ENCODE data around the gene KRTAP19-2. TPM values are rescaled to one million over a fixed set of nuclear protein-coding genes. Genes with fewer than 3 reads are reported as not detected.
"Not testable (repeated sequence)": the region's sequence is repeated elsewhere in the genome, so short reads cannot be mapped to it uniquely, and the experiment has no call there.

The KRTAP19-2 gene, protein sequence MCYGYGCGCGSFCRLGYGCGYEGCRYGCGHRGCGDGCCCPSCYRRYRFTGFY
- polyA plus RNA-seq, result not detected

- Mint-ChIP-seq H3K4me1 (no peaks in the 10 kb centered on the region), H3K4me3 (no peak within 1 kb of the TSS), H3K36me3 (no peaks in the 10 kb centered on the region), H3K9me3 (peaks cover 3 to 25% (median 5%) of the 10 kb centered on the region in 3 donors), H3K27me3 (no peaks in the 10 kb centered on the region), H3K27ac (no peak within 1 kb of the TSS)
Measured at GRCh38 chr21:30487336-30487735, at the start of gene KRTAP19-2. KRTAP19-2 (minus strand) TSS chr21:30487436; CDS start chr21:30487348, 88 bp downstream.

DNA sequence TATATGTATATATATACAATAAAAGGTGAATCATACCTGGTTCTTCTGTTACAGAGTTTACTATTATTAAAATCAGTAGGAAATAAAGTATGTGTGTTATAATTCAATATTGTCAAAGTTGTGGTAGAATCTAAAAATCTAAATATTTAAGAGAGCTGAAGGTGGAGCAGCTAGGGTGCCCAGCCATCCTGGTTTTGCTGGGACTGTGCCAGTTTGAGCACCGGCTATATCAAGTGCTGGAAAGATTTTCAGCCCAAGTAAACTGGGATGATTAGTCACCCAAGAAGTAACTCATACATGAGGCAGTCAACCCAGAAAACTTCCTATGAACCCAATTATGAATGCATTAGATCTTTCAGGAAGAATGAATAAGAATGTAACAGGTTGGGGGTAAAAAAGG lies 31.6 kb upstream of the KRTAP19-2 start:
- Mint-ChIP-seq H3K27ac (no peak overlapping the region), H3K4me1 (peaks cover 0 to 1% (median 0%) of the 10 kb centered on the region in 3 donors), H3K27me3 (no peaks in the 10 kb centered on the region)

GRCh38 chr21:30515681-30516080 lies 28.4 kb upstream of the KRTAP19-2 start:
- Mint-ChIP-seq H3K36me3 (no peaks in the 10 kb centered on the region), H3K27ac (no peak overlapping the region), H3K4me1 (peaks cover 0 to 1% (median 0%) of the 10 kb centered on the region in 3 donors), H3K9me3 (peaks cover 0 to 8% (median 4%) of the 10 kb centered on the region in 3 donors), H3K27me3 (no peaks in the 10 kb centered on the region), H3K4me3 (no peak overlapping the region)

More for the DNA sequence above, 31.6 kb upstream of the KRTAP19-2 start:
- Mint-ChIP-seq H3K9me3 (peaks cover 0 to 11% (median 4%) of the 10 kb centered on the region in 3 donors), H3K36me3 (peaks cover 2% of the 10 kb centered on the region), H3K4me3 (no peak overlapping the region)

- H3K27ac Mint-ChIP-seq, result not testable (repeated sequence)
Measured at GRCh38 chr21:30505621-30506205, 18.5 kb upstream of the KRTAP19-2 start.

GRCh38 chr21:30502041-30502440 lies 14.8 kb upstream of the KRTAP19-2 start, which contains the start of gene KRTAP19-5:
KRTAP19-5 (minus strand) TSS chr21:30502141; CDS start chr21:30502090, 51 bp downstream.
- no peaks in the 10 kb centered on the region for H3K4me1 Mint-ChIP-seq
- H3K27ac Mint-ChIP-seq, result no peak within 1 kb of the TSS
- no peaks in the 10 kb centered on the region for H3K27me3 Mint-ChIP-seq
- H3K4me3 Mint-ChIP-seq, result no peak within 1 kb of the TSS
- no peaks in the 10 kb centered on the region for H3K36me3 Mint-ChIP-seq
- peaks cover 0 to 4% (median 0%) of the 10 kb centered on the region in 3 donors for H3K9me3 Mint-ChIP-seq

More at GRCh38 chr21:30505621-30506205, 18.5 kb upstream of the KRTAP19-2 start:
- H3K4me3 Mint-ChIP-seq, H3K4me1 Mint-ChIP-seq, H3K27me3 Mint-ChIP-seq, H3K9me3 Mint-ChIP-seq, H3K36me3 Mint-ChIP-seq: not testable (repeated sequence)

DNA sequence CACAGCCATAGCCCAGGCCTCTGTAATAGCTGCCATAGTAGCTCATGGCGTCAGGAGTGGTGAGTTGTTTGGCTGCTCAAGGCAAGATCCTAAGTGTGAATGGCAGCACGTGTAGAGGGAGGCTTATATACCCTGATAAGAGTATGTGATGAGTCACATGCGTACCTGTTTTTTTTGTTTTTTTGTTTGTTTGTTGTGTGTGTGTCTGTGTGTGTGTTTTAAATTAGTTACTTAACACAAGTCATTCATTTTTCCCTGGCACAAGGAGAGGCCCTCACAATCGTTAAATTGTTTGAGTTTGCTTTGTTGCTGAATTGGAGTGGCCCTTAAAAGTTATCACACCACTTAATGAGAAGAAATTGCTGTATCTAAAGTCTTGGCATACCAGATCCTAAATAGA lies 9.8 kb upstream of the KRTAP19-2 start, which contains the start of gene KRTAP19-4:
KRTAP19-4 (minus strand) TSS at position 101 of the 400 bp plus-strand sequence; CDS start at position 46, 55 bp downstream.
- Mint-ChIP-seq H3K36me3 (no peaks in the 10 kb centered on the region), H3K4me3 (no peak within 1 kb of the TSS), H3K9me3 (peaks cover 0 to 4% (median 0%) of the 10 kb centered on the region in 3 donors), H3K27ac (no peak within 1 kb of the TSS), H3K27me3 (no peaks in the 10 kb centered on the region), H3K4me1 (no peaks in the 10 kb centered on the region)

GRCh38 chr21:30491963-30492428 lies 4.8 kb upstream of the KRTAP19-2 start, which contains the start of gene KRTAP19-3:
KRTAP19-3 (minus strand) TSS chr21:30492013; CDS start chr21:30491957, 56 bp downstream.
- no peaks in the 10 kb centered on the region for H3K36me3 Mint-ChIP-seq
- no peak within 1 kb of the TSS for H3K27ac Mint-ChIP-seq
- H3K9me3 Mint-ChIP-seq, result peaks cover 0 to 13% (median 4%) of the 10 kb centered on the region in 3 donors
- H3K4me1 Mint-ChIP-seq, result no peaks in the 10 kb centered on the region
- no peak within 1 kb of the TSS for H3K4me3 Mint-ChIP-seq
- H3K27me3 Mint-ChIP-seq, result no peaks in the 10 kb centered on the region

DNA sequence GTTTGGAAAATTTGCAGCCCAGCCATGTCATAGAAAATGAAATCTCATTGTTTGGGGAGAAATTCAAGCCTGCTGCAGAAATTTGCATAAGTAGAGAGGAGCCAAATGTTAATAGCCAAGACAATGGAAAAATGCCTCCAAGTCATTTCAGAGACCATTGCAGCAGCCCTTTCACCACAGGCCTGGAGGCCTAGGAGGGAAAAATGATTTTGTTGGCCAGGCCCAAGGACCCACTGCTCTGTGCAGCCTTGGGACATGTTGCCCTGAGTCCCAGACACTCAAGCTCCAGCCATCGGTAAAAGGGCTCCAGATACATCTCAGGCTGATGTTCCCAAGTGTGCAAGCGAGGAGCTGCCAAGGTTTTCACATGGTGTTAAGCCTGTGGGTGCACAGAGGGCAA lies 1.1 kb downstream of the KRTAP19-2 start:
- H3K27me3 Mint-ChIP-seq, result no peaks in the 10 kb centered on the region
- H3K9me3 Mint-ChIP-seq, result peaks cover 3 to 25% (median 5%) of the 10 kb centered on the region in 3 donors
- H3K27ac Mint-ChIP-seq, result no peak overlapping the region
- H3K4me3 Mint-ChIP-seq, result no peak overlapping the region
- H3K36me3 Mint-ChIP-seq, result no peaks in the 10 kb centered on the region
- H3K4me1 Mint-ChIP-seq, result no peaks in the 10 kb centered on the region

DNA sequence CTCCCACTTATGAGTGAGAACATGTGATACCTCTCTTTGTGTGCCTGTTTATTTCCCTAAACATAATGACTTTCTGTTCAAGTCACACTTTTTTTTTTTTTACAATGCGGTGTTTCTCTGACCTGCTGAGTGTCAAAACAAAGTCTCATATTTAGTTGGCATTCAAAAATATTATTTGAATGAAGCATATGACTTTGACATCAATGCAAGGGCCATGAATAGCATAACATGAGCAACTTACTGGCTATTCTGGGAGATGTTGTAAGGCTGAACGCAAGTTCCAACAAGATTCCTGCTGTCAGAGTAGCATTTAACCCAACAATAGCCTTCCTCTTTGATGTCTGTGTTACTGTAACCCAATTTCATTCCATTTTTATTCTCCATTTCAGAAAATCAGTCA lies 5.1 kb downstream of the KRTAP19-2 start:
- H3K36me3 Mint-ChIP-seq, result no peaks in the 10 kb centered on the region
- no peaks in the 10 kb centered on the region for H3K27me3 Mint-ChIP-seq
- H3K4me3 Mint-ChIP-seq, result no peak overlapping the region
- no peaks in the 10 kb centered on the region for H3K4me1 Mint-ChIP-seq
- peaks cover 1 to 17% (median 6%) of the 10 kb centered on the region in 3 donors for H3K9me3 Mint-ChIP-seq
- H3K27ac Mint-ChIP-seq, result no peak overlapping the region

DNA sequence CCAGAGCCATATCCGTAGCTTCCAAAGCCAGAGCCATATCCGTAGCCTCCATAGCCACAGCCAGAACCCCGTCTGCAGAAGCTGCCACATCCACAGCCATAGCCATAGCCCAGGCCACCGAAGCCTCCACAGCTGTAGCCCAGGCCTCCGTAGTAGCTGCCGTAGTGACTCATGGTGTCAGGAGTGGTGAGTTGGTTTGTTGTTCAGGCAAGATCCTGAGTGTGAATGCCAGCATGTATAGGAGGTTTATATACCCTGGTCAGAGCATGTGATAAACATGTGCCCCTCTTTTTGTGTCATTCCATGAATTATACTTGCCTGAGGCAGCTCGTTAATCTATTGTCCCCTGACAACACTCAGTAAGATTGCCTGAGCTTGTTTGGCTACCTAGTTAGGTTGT lies 7.1 kb downstream of the KRTAP19-2 start, which contains the start of gene KRTAP19-1:
KRTAP19-1 (minus strand) TSS at position 223 of the 400 bp plus-strand sequence; CDS start at position 173, 50 bp downstream.
- Mint-ChIP-seq H3K4me3 (no peak within 1 kb of the TSS), H3K27ac (no peak within 1 kb of the TSS), H3K27me3 (no peaks in the 10 kb centered on the region), H3K36me3 (no peaks in the 10 kb centered on the region), H3K4me1 (no peaks in the 10 kb centered on the region), H3K9me3 (peaks cover 0 to 3% (median 3%) of the 10 kb centered on the region in 3 donors)

GRCh38 chr21:30479259-30479658 lies 8.0 kb downstream of the KRTAP19-2 start:
- Mint-ChIP-seq H3K27ac (no peak overlapping the region), H3K4me1 (no peaks in the 10 kb centered on the region), H3K4me3 (no peak overlapping the region), H3K9me3 (peaks cover 0 to 3% (median 0%) of the 10 kb centered on the region in 3 donors), H3K36me3 (no peaks in the 10 kb centered on the region), H3K27me3 (no peaks in the 10 kb centered on the region)

DNA sequence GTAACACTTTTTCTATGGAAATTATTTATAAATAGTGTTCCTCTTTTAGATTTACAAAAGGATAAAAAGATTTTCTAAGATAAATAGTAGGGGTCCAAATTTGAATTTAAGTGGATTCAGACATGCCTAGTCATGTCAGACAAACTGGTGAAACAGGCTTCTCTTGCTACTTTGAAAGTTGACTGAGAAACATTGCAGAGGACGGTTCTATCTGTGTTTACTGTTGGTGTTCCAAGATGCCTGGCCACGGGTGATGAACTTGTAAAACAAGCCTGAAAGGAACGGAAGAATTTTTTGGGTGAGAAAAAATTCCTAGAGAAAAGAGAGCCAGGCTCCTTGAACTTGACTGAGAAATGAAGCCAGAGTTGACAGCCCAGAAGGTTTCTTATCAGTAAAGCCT lies 9.2 kb downstream of the KRTAP19-2 start:
- no peaks in the 10 kb centered on the region for H3K4me1 Mint-ChIP-seq
- H3K4me3 Mint-ChIP-seq, result no peak overlapping the region
- peaks cover 0 to 3% (median 0%) of the 10 kb centered on the region in 3 donors for H3K9me3 Mint-ChIP-seq
- no peaks in the 10 kb centered on the region for H3K27me3 Mint-ChIP-seq
- no peaks in the 10 kb centered on the region for H3K36me3 Mint-ChIP-seq
- no peak overlapping the region for H3K27ac Mint-ChIP-seq

GRCh38 chr21:30468900-30469714 lies 18.1 kb downstream of the KRTAP19-2 start:
- no peaks in the 10 kb centered on the region for H3K27me3 Mint-ChIP-seq
- no peaks in the 10 kb centered on the region for H3K4me1 Mint-ChIP-seq
- H3K9me3 Mint-ChIP-seq, result peaks cover 0 to 8% (median 4%) of the 10 kb centered on the region in 3 donors
- H3K4me3 Mint-ChIP-seq, result no peak overlapping the region
- H3K36me3 Mint-ChIP-seq, result no peaks in the 10 kb centered on the region
- H3K27ac Mint-ChIP-seq, result no peak overlapping the region

GRCh38 chr21:30463713-30464112 lies 23.5 kb downstream of the KRTAP19-2 start:
- Mint-ChIP-seq H3K27me3 (no peaks in the 10 kb centered on the region), H3K4me1 (no peaks in the 10 kb centered on the region), H3K27ac (no peak overlapping the region), H3K9me3 (peaks cover 0 to 1% (median 0%) of the 10 kb centered on the region in 3 donors), H3K4me3 (no peak overlapping the region), H3K36me3 (no peaks in the 10 kb centered on the region)

- H3K9me3 Mint-ChIP-seq, result peaks cover 0 to 3% (median 0%) of the 10 kb centered on the region in 3 donors
- no peaks in the 10 kb centered on the region for H3K36me3 Mint-ChIP-seq
- H3K27me3 Mint-ChIP-seq, result no peaks in the 10 kb centered on the region
- peaks cover 0 to 1% (median 0%) of the 10 kb centered on the region in 3 donors for H3K4me1 Mint-ChIP-seq
- no peak overlapping the region for H3K27ac Mint-ChIP-seq
- no peak overlapping the region for H3K4me3 Mint-ChIP-seq
Measured at GRCh38 chr21:30448514-30448913, 38.7 kb downstream of the KRTAP19-2 start.

All from IgD-negative memory B cell (primary cell).